Measurements from ENCODE around the gene SOX15. TPM values are rescaled to one million over a fixed set of nuclear protein-coding genes. Genes with fewer than 3 reads are reported as not detected.

The SOX15 gene
- total RNA-seq, 1 donor from 2014 or later: 1.9 TPM

- DNase-seq (ENCODE audit: low spot score): no peak
Measured at GRCh38 chr17:7577327-7578199, 12.3 kb downstream of the SOX15 start.

GRCh38 chr17:7576432-7576937 lies 13.4 kb downstream of the SOX15 start:
- no peak for DNase-seq (ENCODE audit: low spot score)

GRCh38 chr17:7575959-7576358 lies 13.9 kb downstream of the SOX15 start:
- DNase-seq (ENCODE audit: low spot score): no peak

GRCh38 chr17:7575481-7575883 lies 14.4 kb downstream of the SOX15 start:
- DNase-seq (ENCODE audit: low spot score): no peak

- no peak for DNase-seq (ENCODE audit: low spot score)
Measured at GRCh38 chr17:7574176-7574953, 15.5 kb downstream of the SOX15 start.

- peak; percentile 95 for DNase-seq (ENCODE audit: low spot score)
Measured at GRCh38 chr17:7573324-7574080, 16.4 kb downstream of the SOX15 start.

- DNase-seq (ENCODE audit: low spot score): peak; percentile 100
Measured at GRCh38 chr17:7572588-7573323, 17.1 kb downstream of the SOX15 start.

- DNase-seq (ENCODE audit: low spot score): no peak
Measured at GRCh38 chr17:7572338-7572587, 17.6 kb downstream of the SOX15 start.

GRCh38 chr17:7570351-7570750 lies 19.5 kb downstream of the SOX15 start:
- no peak for DNase-seq (ENCODE audit: low spot score)

GRCh38 chr17:7569571-7569970 lies 20.3 kb downstream of the SOX15 start:
- no peak for DNase-seq (ENCODE audit: low spot score)

GRCh38 chr17:7563115-7563869 lies 26.6 kb downstream of the SOX15 start:
- DNase-seq (ENCODE audit: low spot score): no peak

- no peak for DNase-seq (ENCODE audit: low spot score)
Measured at GRCh38 chr17:7562208-7562605, 27.7 kb downstream of the SOX15 start.

GRCh38 chr17:7561589-7562207 lies 28.2 kb downstream of the SOX15 start, which contains the start of gene SENP3:
TSS of gene SENP3 (plus strand) at chr17:7561919. CDS start at chr17:7563077, 1,158 bp downstream.
- DNase-seq (ENCODE audit: low spot score): peak; percentile 93

GRCh38 chr17:7561028-7561575 lies 28.8 kb downstream of the SOX15 start:
- peak; percentile 88 for DNase-seq (ENCODE audit: low spot score)

GRCh38 chr17:7560172-7561027 lies 29.5 kb downstream of the SOX15 start:
- peak; percentile 60 for DNase-seq (ENCODE audit: low spot score)

GRCh38 chr17:7559320-7560171 lies 30.3 kb downstream of the SOX15 start:
- DNase-seq (ENCODE audit: low spot score): no peak

- no peak for DNase-seq (ENCODE audit: low spot score)
Measured at GRCh38 chr17:7558544-7559319, 31.2 kb downstream of the SOX15 start, which contains the start of gene TNFSF13. TSS of gene TNFSF13 (plus strand) at chr17:7558750. CDS start at chr17:7559040, 290 bp downstream.

Measured in umbilical cord (tissue), 2 donors.